HUES48 (cell line): ENCODE results near the gene RAF1.
A peak's percentile ranks its signal among the peaks of the same experiment; 100 is the strongest.
"Not testable (repeated sequence)": the region's sequence is repeated elsewhere in the genome, so short reads cannot be mapped to it uniquely, and the experiment has no call there.

Source experiments
- H3K27ac ChIP-seq: one replicate; pipeline ENCODE4 v1.7.0; 2013; ENCODE audit warnings: low read depth, low read length, inconsistent platforms
- H3K27me3 ChIP-seq: 2 replicates; pipeline ENCODE4 v1.6.1; 2013; ENCODE audit warnings: mild to moderate bottlenecking, low read length; ENCODE audit not compliant: control insufficient read depth, insufficient read depth
- H3K36me3 ChIP-seq: 2 replicates; pipeline ENCODE4 v1.6.1; 2013; ENCODE audit warnings: low read length; ENCODE audit not compliant: control insufficient read depth, insufficient read depth
- H3K4me1 ChIP-seq: 2 replicates; pipeline ENCODE4 v1.6.1; 2013; ENCODE audit warnings: mild to moderate bottlenecking, low read length; ENCODE audit not compliant: control insufficient read depth, insufficient read depth
- H3K4me3 ChIP-seq: 2 replicates; pipeline ENCODE4 v1.5.1; 2013; ENCODE audit warnings: mild to moderate bottlenecking, low read depth, low read length
- H3K9ac ChIP-seq: 2 replicates; pipeline ENCODE4 v1.6.1; 2013; ENCODE audit warnings: mild to moderate bottlenecking, low read depth, low read length, moderate library complexity
- H3K9me3 ChIP-seq: 2 replicates; pipeline ENCODE4 v1.6.1; 2013; ENCODE audit warnings: low read length; ENCODE audit not compliant: control insufficient read depth, insufficient read depth

Gene RAF1

GRCh38 chr3:12675115-12675810, 11.3 kb upstream of the RAF1 start:
- H3K9ac ChIP-seq, result no peak overlapping the region
- no peaks in the 10 kb centered on the region for H3K27me3 ChIP-seq
- H3K27ac ChIP-seq, result no peak overlapping the region
- peaks cover 29% of the 10 kb centered on the region for H3K4me1 ChIP-seq
- H3K9me3 ChIP-seq, result no peaks in the 10 kb centered on the region
- H3K36me3 ChIP-seq, result no peaks in the 10 kb centered on the region
- H3K4me3 ChIP-seq, result no peak overlapping the region

- Histone ChIP-seq H3K4me1 (peaks cover 29% of the 10 kb centered on the region), H3K9ac (peak overlapping the region; percentile 51; the same call in 1 of the 2 replicates)
Measured at GRCh38 chr3:12673956-12674736, 10.2 kb upstream of the RAF1 start.

GRCh38 chr3:12671120-12671450, 7.2 kb upstream of the RAF1 start:
- Histone ChIP-seq H3K27me3 (no peaks in the 10 kb centered on the region), H3K9me3 (no peaks in the 10 kb centered on the region), H3K27ac (no peak overlapping the region), H3K4me1 (peaks cover 29% of the 10 kb centered on the region), H3K9ac (no peak overlapping the region), H3K4me3 (no peak overlapping the region), H3K36me3 (no peaks in the 10 kb centered on the region)

More at GRCh38 chr3:12673956-12674736, 10.2 kb upstream of the RAF1 start:
- peak overlapping the region; percentile 63 for H3K27ac ChIP-seq
- H3K27me3 ChIP-seq, H3K36me3 ChIP-seq, H3K9me3 ChIP-seq, H3K4me3 ChIP-seq: not testable (repeated sequence)

GRCh38 chr3:12670365-12671119, 6.6 kb upstream of the RAF1 start:
- Histone ChIP-seq H3K9ac (no peak overlapping the region), H3K9me3 (no peaks in the 10 kb centered on the region)

GRCh38 chr3:12663401-12663935, 449 bp downstream of the RAF1 start:
- Histone ChIP-seq H3K4me3 (peak overlapping the region; percentile 76), H3K9me3 (no peaks in the 10 kb centered on the region), H3K4me1 (peaks cover 18% of the 10 kb centered on the region; the same call in 1 of the 2 replicates), H3K27me3 (no peaks in the 10 kb centered on the region), H3K9ac (peak overlapping the region; percentile 98), H3K36me3 (no peaks in the 10 kb centered on the region), H3K27ac (peak overlapping the region; percentile 100)

More at GRCh38 chr3:12670365-12671119, 6.6 kb upstream of the RAF1 start:
- H3K4me3 ChIP-seq, result no peak overlapping the region
- H3K27ac ChIP-seq, result no peak overlapping the region
- H3K27me3 ChIP-seq, result no peaks in the 10 kb centered on the region
- no peaks in the 10 kb centered on the region for H3K36me3 ChIP-seq
- H3K4me1 ChIP-seq, result peaks cover 26% of the 10 kb centered on the region

GRCh38 chr3:12662593-12663400, 1.1 kb downstream of the RAF1 start:
- Histone ChIP-seq H3K27ac (peak overlapping the region; percentile 100), H3K9ac (peak overlapping the region; percentile 98), H3K36me3 (no peaks in the 10 kb centered on the region), H3K4me1 (peaks cover 18% of the 10 kb centered on the region; the same call in 1 of the 2 replicates), H3K4me3 (peak overlapping the region; percentile 76), H3K9me3 (no peaks in the 10 kb centered on the region), H3K27me3 (no peaks in the 10 kb centered on the region)

- peak overlapping the region; percentile 76 for H3K4me3 ChIP-seq
- peaks cover 18% of the 10 kb centered on the region; the same call in 1 of the 2 replicates for H3K4me1 ChIP-seq
- H3K36me3 ChIP-seq, result no peaks in the 10 kb centered on the region
- no peak overlapping the region for H3K9ac ChIP-seq
- no peak overlapping the region for H3K27ac ChIP-seq
- H3K9me3 ChIP-seq, result no peaks in the 10 kb centered on the region
- no peaks in the 10 kb centered on the region for H3K27me3 ChIP-seq
Measured at GRCh38 chr3:12661926-12662592, 1.9 kb downstream of the RAF1 start.

- not testable (repeated sequence) for H3K36me3 ChIP-seq, H3K27ac ChIP-seq, H3K27me3 ChIP-seq, H3K9ac ChIP-seq, H3K4me3 ChIP-seq, H3K9me3 ChIP-seq
- H3K4me1 ChIP-seq, result peaks cover 20% of the 10 kb centered on the region
Measured at GRCh38 chr3:12661375-12661774, 2.5 kb downstream of the RAF1 start.

GRCh38 chr3:12660196-12660595, 3.7 kb downstream of the RAF1 start:
- no peak overlapping the region for H3K9ac ChIP-seq
- H3K36me3 ChIP-seq, result no peaks in the 10 kb centered on the region
- H3K27ac ChIP-seq, result peak overlapping the region; percentile 12
- no peaks in the 10 kb centered on the region for H3K27me3 ChIP-seq
- H3K4me3 ChIP-seq, result no peak overlapping the region
- H3K9me3 ChIP-seq, result no peaks in the 10 kb centered on the region
- peaks cover 26% of the 10 kb centered on the region for H3K4me1 ChIP-seq
